IPS-20b (cell line): ENCODE results near the gene CALU.

Source experiments
- H3K27ac ChIP-seq: one replicate; pipeline ENCODE4 v1.5.1; 2013; ENCODE audit warnings: low read length
- H3K27me3 ChIP-seq: 2 replicates; pipeline ENCODE4 v1.6.1; 2013; ENCODE audit warnings: mild to moderate bottlenecking, low read length, inconsistent platforms; ENCODE audit not compliant: insufficient read depth
- H3K36me3 ChIP-seq: 2 replicates; pipeline ENCODE4 v1.6.1; 2013; ENCODE audit warnings: low read depth, mild to moderate bottlenecking, inconsistent platforms, low read length, moderate library complexity; ENCODE audit not compliant: insufficient read depth
- H3K4me1 ChIP-seq: 2 replicates; pipeline ENCODE4 v1.6.1; 2013; ENCODE audit warnings: mild to moderate bottlenecking, control low read depth, inconsistent platforms, low read length, moderate library complexity; ENCODE audit not compliant: insufficient read depth
- H3K4me3 ChIP-seq: 2 replicates; pipeline ENCODE4 v1.5.1; 2013; ENCODE audit warnings: mild to moderate bottlenecking, low read length, inconsistent platforms
- H3K9ac ChIP-seq: 2 replicates; pipeline ENCODE4 v1.6.1; 2013; ENCODE audit warnings: low read depth, mild to moderate bottlenecking, inconsistent platforms, low read length, moderate library complexity
- H3K9me3 ChIP-seq: 2 replicates; pipeline ENCODE4 v1.6.1; 2013; ENCODE audit warnings: mild to moderate bottlenecking, low read depth, low read length, inconsistent platforms; ENCODE audit not compliant: insufficient read depth

Gene CALU

GRCh38 chr7:128755819-128756476 lies 16.8 kb downstream of the CALU start:
- no peaks in the 10 kb centered on the region for H3K4me1 ChIP-seq
- H3K27me3 ChIP-seq: no peaks in the 10 kb centered on the region
- H3K4me3 ChIP-seq: no peak overlapping the region
- H3K27ac ChIP-seq: no peak overlapping the region
- H3K9me3 ChIP-seq: no peaks in the 10 kb centered on the region
- H3K9ac ChIP-seq: no peak overlapping the region
- peaks cover 97% of the 10 kb centered on the region for H3K36me3 ChIP-seq

- no peaks in the 10 kb centered on the region for H3K27me3 ChIP-seq
- H3K9ac ChIP-seq: no peak overlapping the region
- H3K4me3 ChIP-seq: no peak overlapping the region
- no peak overlapping the region for H3K27ac ChIP-seq
- no peaks in the 10 kb centered on the region for H3K9me3 ChIP-seq
- peaks cover 100% of the 10 kb centered on the region for H3K36me3 ChIP-seq
- H3K4me1 ChIP-seq: no peaks in the 10 kb centered on the region
Observed at GRCh38 chr7:128757203-128757602, 18.0 kb downstream of the CALU start.

- peaks cover 96% of the 10 kb centered on the region for H3K36me3 ChIP-seq
- H3K9ac ChIP-seq: no peak overlapping the region
- H3K4me1 ChIP-seq: no peaks in the 10 kb centered on the region
- no peak overlapping the region for H3K27ac ChIP-seq
- no peaks in the 10 kb centered on the region for H3K27me3 ChIP-seq
- no peak overlapping the region for H3K4me3 ChIP-seq
- H3K9me3 ChIP-seq: no peaks in the 10 kb centered on the region
Observed at GRCh38 chr7:128758553-128758952, 19.4 kb downstream of the CALU start.

GRCh38 chr7:128759242-128759641 lies 20.1 kb downstream of the CALU start:
- Histone ChIP-seq H3K9me3 (no peaks in the 10 kb centered on the region), H3K4me3 (no peak overlapping the region), H3K27me3 (no peaks in the 10 kb centered on the region), H3K27ac (no peak overlapping the region), H3K4me1 (no peaks in the 10 kb centered on the region), H3K9ac (no peak overlapping the region), H3K36me3 (peaks cover 94% of the 10 kb centered on the region)

- Histone ChIP-seq H3K4me3 (no peak overlapping the region), H3K9ac (no peak overlapping the region), H3K4me1 (no peaks in the 10 kb centered on the region), H3K9me3 (no peaks in the 10 kb centered on the region), H3K27me3 (no peaks in the 10 kb centered on the region), H3K27ac (no peak overlapping the region), H3K36me3 (peaks cover 87% of the 10 kb centered on the region)
Observed at GRCh38 chr7:128763541-128763940, 24.4 kb downstream of the CALU start.

GRCh38 chr7:128767475-128768110 lies 28.4 kb downstream of the CALU start:
- peaks cover 89% of the 10 kb centered on the region for H3K36me3 ChIP-seq
- no peak overlapping the region for H3K27ac ChIP-seq

GRCh38 chr7:128770233-128770632 lies 31.1 kb downstream of the CALU start:
- Histone ChIP-seq H3K27me3 (no peaks in the 10 kb centered on the region), H3K36me3 (peaks cover 70% of the 10 kb centered on the region), H3K27ac (no peak overlapping the region), H3K4me3 (no peak overlapping the region), H3K9ac (no peak overlapping the region), H3K4me1 (no peaks in the 10 kb centered on the region), H3K9me3 (no peaks in the 10 kb centered on the region; the same call in 1 of the 2 replicates)

More at GRCh38 chr7:128767475-128768110, 28.4 kb downstream of the CALU start:
- Histone ChIP-seq H3K27me3 (no peaks in the 10 kb centered on the region), H3K4me1 (no peaks in the 10 kb centered on the region), H3K9ac (no peak overlapping the region), H3K9me3 (no peaks in the 10 kb centered on the region), H3K4me3 (no peak overlapping the region)

GRCh38 chr7:128773604-128774003 lies 34.4 kb downstream of the CALU start:
- Histone ChIP-seq H3K9ac (no peak overlapping the region), H3K4me1 (no peaks in the 10 kb centered on the region), H3K9me3 (peaks cover 11% of the 10 kb centered on the region; the same call in 1 of the 2 replicates), H3K4me3 (no peak overlapping the region), H3K27me3 (no peaks in the 10 kb centered on the region), H3K27ac (no peak overlapping the region), H3K36me3 (peaks cover 44% of the 10 kb centered on the region)

- Histone ChIP-seq H3K9me3 (peaks cover 11% of the 10 kb centered on the region; the same call in 1 of the 2 replicates), H3K4me3 (no peak overlapping the region), H3K27ac (no peak overlapping the region), H3K27me3 (no peaks in the 10 kb centered on the region), H3K4me1 (no peaks in the 10 kb centered on the region), H3K9ac (no peak overlapping the region), H3K36me3 (peaks cover 38% of the 10 kb centered on the region)
Observed at GRCh38 chr7:128774029-128774689, 35.0 kb downstream of the CALU start.

- peaks cover 31% of the 10 kb centered on the region for H3K36me3 ChIP-seq
- no peak overlapping the region for H3K27ac ChIP-seq
- no peak overlapping the region for H3K4me3 ChIP-seq
- no peaks in the 10 kb centered on the region for H3K27me3 ChIP-seq
- H3K9ac ChIP-seq: no peak overlapping the region
- H3K9me3 ChIP-seq: peaks cover 11% of the 10 kb centered on the region; the same call in 1 of the 2 replicates
- H3K4me1 ChIP-seq: no peaks in the 10 kb centered on the region
Observed at GRCh38 chr7:128774921-128775320, 35.8 kb downstream of the CALU start.

- Histone ChIP-seq H3K4me3 (no peak within 1 kb of the TSS), H3K27ac (no peak within 1 kb of the TSS), H3K27me3 (no peaks in the 10 kb centered on the region), H3K9ac (no peak within 1 kb of the TSS), H3K36me3 (peaks cover 21% of the 10 kb centered on the region), H3K9me3 (peaks cover 11% of the 10 kb centered on the region; the same call in 1 of the 2 replicates), H3K4me1 (no peaks in the 10 kb centered on the region)
Observed at GRCh38 chr7:128775744-128776474, 36.8 kb downstream of the CALU start, which contains the start of gene OPN1SW. OPN1SW (minus strand) TSS chr7:128775794; CDS start chr7:128775781, 13 bp downstream.
